Measurements from ENCODE around the gene SRP68. TPM values are rescaled to one million over a fixed set of nuclear protein-coding genes. Genes with fewer than 3 reads are reported as not detected.
A peak's percentile ranks its signal among the peaks of the same experiment; 100 is the strongest.

Gene SRP68
- total RNA-seq, 2 donors from 2014 or later, result 26.2 to 27.7 TPM

DNA sequence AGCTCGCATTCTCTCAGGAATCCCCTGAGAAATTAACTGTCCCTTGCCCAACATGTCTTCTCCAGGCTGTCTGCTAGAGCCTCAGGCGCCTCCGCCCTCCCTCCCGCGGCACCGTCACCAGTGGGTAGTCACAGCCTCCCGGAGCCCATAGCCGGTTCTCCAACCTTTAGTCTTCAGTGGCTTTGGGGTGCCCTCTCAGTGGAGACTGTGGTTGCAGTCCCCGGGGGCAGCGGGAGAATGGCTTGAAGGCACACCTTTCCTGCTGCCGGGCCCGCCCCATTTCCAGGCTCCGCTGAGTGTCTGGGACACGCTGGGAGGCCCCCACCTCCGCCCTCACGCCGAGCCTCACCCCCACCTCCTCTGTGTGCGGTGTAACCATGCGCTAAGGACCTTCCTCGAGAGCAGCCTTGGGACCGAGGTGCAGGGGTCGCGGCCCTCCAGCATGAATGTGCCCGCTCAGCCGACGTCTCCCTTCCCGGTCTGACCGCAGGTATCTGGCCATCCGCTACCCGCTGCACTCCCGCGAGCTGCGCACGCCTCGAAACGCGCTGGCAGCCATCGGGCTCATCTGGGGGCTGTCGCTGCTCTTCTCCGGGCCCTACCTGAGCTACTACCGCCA is 3.9 kb upstream of the SRP68 start:
- Histone ChIP-seq H3K9me3 (no peaks in the 10 kb centered on the region), H3K27me3 (peaks cover 7 to 42% of the 10 kb centered on the region in 2 donors), H3K4me1 (peaks cover 62% of the 10 kb centered on the region), H3K36me3 (replicated peaks in 1 of 2; ENCODE audit: insufficient read depth in 1 of 2, low read depth in 2 of 2) (no peaks in the 10 kb centered on the region), H3K27ac (no peak overlapping the region), H3K4me3 (no peak overlapping the region)
- TF ChIP-seq CTCF (IDR thresholded peaks at IDR 0.05) (no peak), POLR2A (IDR thresholded peaks at IDR 0.05) (no peak)
- ATAC-seq (no peak), DNase-seq (no peak)
- WGBS, 2 donors, result 17 to 46% methylated on average over 31 to 40 of the region's 41 CpGs
- intact Hi-C loops (cut with DNase I), result no loop called here

- intact Hi-C loops (cut with DNase I), result no loop called here
- ATAC-seq (no peak), DNase-seq (no peak)
- Histone ChIP-seq H3K27ac (no peak overlapping the region), H3K4me1 (peaks cover 67% of the 10 kb centered on the region), H3K9me3 (no peaks in the 10 kb centered on the region), H3K27me3 (peaks cover 7 to 42% of the 10 kb centered on the region in 2 donors), H3K4me3 (no peak overlapping the region), H3K36me3 (replicated peaks in 1 of 2; ENCODE audit: insufficient read depth in 1 of 2, low read depth in 2 of 2) (no peaks in the 10 kb centered on the region)
- 19 to 31% methylated on average over 36 to 48 of the region's 48 CpGs for WGBS, 2 donors
- TF ChIP-seq POLR2A (IDR thresholded peaks at IDR 0.05), result no peak
- no peak for TF ChIP-seq CTCF (IDR thresholded peaks at IDR 0.05)
These were observed 3.2 kb upstream of the SRP68 start for GRCh38 chr17:76075364-76076145.

DNA sequence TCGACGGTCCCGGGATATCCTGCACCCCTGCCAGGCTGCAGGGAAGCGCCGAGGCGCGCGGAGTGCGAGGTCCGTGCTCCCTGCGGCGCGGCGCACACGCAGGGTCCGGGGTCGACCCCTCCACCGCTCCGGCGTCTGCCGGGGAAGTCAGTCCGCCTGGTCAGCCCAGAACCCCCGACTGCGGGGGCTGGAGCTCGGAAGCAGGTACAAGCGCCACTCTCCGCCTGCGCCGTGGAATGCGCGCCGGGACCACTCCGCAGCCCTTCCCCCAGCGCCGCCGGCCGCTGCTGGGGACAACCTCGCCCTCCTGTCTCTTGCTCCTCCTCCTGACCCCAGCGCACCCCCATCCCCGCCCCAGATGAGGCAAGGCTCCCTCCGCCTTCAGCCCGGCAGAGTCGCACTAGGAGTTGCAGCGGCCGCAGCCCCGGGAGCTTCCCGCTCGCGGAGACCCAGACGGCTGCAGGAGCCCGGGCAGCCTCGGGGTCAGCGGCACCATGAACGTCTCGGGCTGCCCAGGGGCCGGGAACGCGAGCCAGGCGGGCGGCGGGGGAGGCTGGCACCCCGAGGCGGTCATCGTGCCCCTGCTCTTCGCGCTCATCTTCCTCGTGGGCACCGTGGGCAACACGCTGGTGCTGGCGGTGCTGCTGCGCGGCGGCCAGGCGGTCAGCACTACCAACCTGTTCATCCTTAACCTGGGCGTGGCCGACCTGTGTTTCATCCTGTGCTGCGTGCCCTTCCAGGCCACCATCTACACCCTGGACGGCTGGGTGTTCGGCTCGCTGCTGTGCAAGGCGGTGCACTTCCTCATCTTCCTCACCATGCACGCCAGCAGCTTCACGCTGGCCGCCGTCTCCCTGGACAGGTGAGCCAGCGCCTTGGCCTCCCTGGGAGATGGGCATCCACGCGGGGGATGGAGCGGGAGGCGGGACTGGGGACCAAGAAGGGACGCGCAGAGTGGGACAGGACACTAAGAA is 2.4 kb upstream of the SRP68 start, which contains the start of gene GALR2:
Gene GALR2 (plus strand): TSS at position 392 of the 974 bp plus-strand sequence. CDS start 103 bp downstream, at position 495.
- peaks cover 7 to 42% of the 10 kb centered on the region in 2 donors for H3K27me3 ChIP-seq
- H3K9me3 ChIP-seq, result no peaks in the 10 kb centered on the region
- 4 to 15% methylated on average over 14 to 80 of the region's 92 CpGs for WGBS, 2 donors
- intact Hi-C loops (cut with DNase I), result no loop called here
- no peaks in the 10 kb centered on the region for H3K36me3 ChIP-seq (replicated peaks in 1 of 2; ENCODE audit: insufficient read depth in 1 of 2, low read depth in 2 of 2)
- H3K4me1 ChIP-seq, result peaks cover 67% of the 10 kb centered on the region
- no peak for ATAC-seq
- no peak within 1 kb of the TSS for H3K4me3 ChIP-seq
- DNase-seq, result no peak
- H3K27ac ChIP-seq, result no peak within 1 kb of the TSS
- TF ChIP-seq POLR2A (IDR thresholded peaks at IDR 0.05), result no peak
- no peak for TF ChIP-seq CTCF (IDR thresholded peaks at IDR 0.05)

DNA sequence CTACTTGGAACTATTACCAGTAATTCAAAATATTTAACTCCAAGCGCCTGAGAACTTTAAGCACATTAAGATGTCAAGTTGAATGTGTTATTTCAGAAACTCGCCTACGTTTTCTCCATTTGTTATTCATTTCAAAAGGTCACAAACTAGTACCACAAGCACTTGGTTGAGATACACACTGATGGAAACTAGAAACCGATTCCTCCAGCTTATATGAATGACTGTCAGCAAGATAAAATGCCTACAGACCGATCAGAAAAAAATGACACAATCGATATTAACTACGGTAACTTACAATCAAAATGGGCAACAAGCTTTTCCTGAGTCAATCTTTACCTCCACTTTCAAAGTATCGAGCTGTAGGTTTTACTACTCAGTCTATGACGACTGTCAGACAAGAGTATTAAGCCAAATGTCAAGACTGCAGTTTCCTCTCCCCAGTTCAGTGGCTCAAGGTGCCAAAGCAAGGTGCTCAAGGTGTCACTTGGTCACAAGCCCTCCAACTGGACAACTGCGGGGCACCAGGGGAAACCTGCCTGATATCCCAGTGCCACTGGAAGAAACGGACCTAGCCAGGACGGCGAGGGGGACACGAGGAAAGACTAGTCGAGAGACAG is 678 bp downstream of the SRP68 start:
- peaks cover 4 to 31% of the 10 kb centered on the region in 2 donors for H3K27me3 ChIP-seq
- H3K27ac ChIP-seq, result peak overlapping the region; percentile 59 to 79 (median 68)
- WGBS, 2 donors, result 3 to 4% methylated on average over 10 to 15 of the region's 15 CpGs
- H3K9me3 ChIP-seq, result no peaks in the 10 kb centered on the region
- peaks cover 0 to 10% of the 10 kb centered on the region in 2 donors for H3K36me3 ChIP-seq (replicated peaks in 1 of 2; ENCODE audit: insufficient read depth in 1 of 2, low read depth in 2 of 2)
- no peak for TF ChIP-seq CTCF (IDR thresholded peaks at IDR 0.05)
- intact Hi-C loops (cut with DNase I), result no loop called here
- H3K4me3 ChIP-seq, result peak overlapping the region; percentile 62 to 81
- ATAC-seq, result no peak
- DNase-seq, result no peak
- H3K4me1 ChIP-seq, result peaks cover 47% of the 10 kb centered on the region

Data from body of pancreas (tissue), 4 donors.